DMS114 treated with DMSO at 0.1 percent for 48 hours (cell line): ENCODE measurements around the gene MUC2.

Experiments
- DNase-seq: peaks from one replicate; lab custom pipeline; 2025; ENCODE audit not compliant: unreplicated experiment; lab: John Stamatoyannopoulos, UW

MUC2 gene

DNA sequence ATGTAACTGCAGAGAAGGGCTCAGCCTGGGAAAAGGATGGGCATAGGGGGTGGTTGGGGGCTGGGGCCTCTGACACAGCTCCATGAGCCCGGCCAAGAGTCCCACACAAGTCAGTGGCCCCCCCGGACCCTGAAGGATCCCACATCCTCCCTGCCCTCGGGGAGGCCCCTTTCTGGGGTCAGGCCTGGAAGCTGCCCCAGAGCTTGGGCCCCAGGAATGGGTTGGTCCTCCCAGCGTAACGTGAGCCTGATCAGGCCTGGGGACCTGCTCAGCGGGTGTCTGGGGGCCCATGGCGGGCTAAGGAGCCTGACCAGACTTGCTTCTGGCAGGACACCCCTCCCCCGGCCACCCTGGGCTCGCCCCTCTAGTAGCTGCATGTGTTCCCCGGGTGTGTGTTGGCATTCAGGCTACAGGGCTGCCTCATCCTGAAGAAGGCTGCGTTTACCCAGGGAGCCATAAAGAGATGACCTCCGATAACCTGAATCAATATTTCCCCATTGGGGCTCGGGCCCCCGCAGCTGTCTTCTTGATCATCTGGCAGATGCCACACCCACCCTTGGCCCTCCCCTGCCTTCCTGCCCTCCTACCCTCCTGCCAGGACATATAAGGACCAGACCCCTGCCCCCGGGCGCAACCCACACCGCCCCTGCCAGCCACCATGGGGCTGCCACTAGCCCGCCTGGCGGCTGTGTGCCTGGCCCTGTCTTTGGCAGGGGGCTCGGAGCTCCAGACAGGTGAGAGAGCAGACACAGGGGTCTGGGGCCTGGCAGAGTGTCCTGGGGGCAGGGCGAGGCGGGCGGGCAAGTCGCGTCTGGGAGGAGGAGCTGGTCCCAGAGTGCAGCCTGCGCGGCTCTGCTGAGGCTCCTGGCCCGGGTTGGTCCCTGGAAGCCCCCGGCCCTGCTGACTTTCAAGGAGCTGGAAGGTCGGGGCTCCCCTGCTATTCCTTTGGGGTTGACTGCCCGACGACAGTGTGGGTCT, at the start of gene MUC2:
TSS of gene MUC2 (plus strand) at position 631 of the 978 bp plus-strand sequence.
- no peak for DNase-seq

DNA sequence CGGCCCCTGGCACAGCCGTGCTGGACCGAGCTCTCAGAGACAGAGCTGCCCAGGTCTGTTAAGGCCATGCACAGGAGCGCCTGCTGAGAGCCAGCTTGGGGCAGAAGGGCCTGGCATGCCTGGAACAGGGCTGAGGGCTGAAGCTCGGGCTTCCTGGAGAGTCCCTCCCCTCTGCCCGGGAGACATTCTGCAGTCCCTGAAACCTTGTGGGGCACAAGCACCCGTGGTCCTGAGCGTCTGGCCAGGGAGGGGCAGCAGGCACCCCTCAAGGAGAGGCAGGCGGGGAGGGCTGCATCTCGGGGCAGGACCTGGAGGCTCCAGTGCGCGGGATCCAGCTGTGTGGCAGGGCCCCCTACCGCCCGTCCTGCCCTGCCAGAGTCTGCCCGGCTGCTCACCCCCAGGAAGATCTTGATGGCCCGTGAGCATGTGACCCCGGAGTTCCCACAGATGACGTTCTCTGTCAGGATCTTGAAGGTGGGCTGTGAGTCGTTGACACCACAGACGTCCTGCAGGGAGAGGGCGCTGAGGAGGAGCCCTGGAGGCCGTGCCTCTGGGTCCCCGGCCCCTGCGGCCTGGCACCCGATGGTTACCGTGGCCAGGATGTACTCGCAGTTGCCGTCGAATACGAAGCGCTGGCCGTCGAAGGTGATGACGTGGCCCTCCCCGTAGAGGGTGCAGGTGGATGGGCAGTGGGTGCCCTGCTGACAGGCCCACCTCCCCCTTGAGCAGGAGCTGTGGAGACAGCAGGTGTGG, 49.1 kb upstream of the MUC2 start:
- no peak for DNase-seq

DNA sequence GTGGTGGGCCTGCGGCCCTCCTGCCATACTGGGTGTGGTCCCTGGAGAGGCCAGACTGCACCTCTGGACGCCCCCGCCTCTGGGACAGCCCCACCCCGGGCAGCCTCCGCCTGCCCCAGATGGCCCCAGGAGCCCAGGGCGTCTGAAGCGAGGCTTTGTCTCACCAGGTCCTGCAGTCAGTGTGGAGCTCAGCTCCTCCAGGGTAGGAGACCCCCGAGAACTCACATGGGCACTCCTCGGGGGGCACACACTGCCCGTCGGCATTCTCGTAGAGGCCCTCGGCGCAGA, 48.6 kb upstream of the MUC2 start:
- DNase-seq, result no peak

DNA sequence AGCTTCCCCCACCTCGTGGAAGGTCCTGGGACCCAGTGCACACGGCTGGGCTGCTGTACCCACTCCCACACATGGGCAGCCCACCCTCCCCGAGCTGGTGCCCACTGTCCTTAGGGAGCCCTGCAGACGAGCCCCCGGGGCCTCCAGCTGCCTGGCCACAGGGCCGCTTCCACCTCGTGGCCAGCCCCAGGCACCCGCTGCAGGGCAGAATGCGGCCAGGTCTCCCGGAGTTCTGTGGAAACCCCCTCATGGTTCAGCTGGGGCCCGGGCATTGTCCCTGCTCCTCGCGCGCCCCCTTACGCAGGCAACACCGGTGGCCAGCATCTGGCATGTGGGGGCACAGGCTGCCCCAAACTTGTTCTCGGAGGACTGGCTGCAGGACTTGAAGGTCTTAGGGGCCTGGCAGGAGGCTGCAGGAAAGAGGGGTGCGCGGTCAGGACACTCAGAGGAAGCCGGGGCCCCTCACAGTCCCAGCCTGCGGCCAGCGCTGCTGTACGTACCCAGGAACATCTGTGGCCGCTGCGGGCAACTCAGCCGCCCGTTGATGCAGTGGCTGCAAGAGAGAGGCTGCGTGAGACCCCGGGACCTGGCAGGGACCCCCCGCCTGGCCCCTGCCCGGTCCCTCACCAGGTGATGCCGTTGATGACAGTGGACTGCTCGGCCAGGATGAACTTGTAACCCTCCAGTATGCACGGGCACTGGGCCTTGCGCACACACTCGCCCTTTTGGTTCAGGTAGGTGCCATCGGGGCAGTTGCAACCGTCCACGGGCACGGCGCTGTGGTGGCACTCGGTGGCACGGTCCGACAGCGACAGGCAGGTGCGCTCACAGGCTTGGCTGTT, 47.8 kb upstream of the MUC2 start:
- no peak for DNase-seq

GRCh38 chr11:1027483-1028290, 47.0 kb upstream of the MUC2 start:
- no peak for DNase-seq

DNA sequence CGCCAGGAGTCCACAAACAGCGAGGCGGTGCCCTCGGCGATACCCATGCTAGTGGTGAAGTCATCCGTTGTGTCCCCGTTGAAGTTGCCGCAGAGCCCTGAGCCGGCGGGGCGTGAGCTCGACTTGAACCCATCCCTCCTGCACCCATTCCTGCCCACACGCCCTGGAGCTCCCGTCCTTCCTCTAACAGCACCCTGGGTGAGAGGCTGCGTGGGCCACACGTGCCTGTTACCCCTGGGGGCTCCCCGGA, 46.5 kb upstream of the MUC2 start:
- DNase-seq, result no peak

- DNase-seq, result no peak
Measured at GRCh38 chr11:1028616-1029015, 46.1 kb upstream of the MUC2 start.

DNA sequence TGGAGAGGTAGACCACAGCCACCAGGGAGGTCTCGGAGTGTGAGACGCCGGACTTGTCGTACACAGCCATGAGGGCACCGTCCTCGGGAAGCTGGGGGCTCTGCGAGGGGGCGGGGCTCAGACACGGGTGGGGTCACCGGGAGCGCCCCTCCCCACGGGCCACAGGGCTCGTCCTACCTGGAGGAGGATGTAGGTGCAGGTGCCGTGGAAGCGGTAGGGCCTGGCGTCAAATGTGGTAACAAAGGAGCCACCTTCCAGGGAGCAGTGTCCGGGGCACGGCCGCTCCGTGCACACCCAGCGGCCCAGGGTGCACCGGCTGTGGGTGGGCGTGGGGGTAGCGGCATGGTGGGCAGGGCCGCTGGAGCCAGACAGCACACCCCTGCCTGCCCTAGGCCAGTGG, 45.6 kb upstream of the MUC2 start:
- no peak for DNase-seq

DNA sequence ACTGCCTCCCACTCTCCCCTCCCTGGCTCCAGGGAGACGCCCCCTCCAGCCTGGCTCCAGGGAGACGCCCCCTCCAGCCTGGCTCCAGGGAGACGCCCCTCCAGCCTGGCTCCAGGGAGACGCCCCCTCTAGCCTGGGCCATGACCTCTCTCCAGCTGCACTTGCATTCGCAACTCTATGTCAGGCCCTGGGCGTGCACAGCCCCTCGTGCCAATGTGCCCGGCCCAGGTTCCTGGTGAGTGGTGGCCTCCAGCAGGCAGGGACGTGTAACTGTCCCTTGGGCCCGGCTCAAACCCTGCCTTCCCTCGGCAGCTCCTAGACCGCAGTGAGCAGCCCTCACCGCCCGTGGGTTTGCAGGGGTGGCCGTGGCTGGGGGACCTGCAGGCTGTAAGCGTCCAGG, 45.0 kb upstream of the MUC2 start:
- DNase-seq, result no peak

GRCh38 chr11:1030086-1030485, 44.6 kb upstream of the MUC2 start:
- DNase-seq, result no peak

DNA sequence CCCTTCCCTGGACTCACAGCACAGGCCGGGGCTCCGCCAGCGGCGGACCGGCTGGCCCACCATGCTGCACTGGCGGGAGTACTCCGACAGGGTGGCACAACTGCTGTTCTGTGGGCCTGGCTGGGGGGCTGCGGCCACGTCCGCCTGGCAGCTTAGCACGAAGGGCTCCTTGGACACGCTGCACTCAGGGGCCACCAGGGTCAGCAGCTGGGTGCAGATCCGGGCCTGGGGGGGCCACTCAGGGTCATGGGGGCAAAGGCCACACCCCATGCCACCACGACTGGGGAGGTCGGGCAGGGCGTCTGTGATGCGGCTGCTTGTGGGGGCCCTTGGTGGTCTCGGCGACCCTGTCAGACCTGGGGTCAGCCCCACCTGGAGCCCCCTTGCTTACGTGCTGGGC, 44.1 kb upstream of the MUC2 start:
- DNase-seq, result no peak

- DNase-seq, result no peak
Measured at GRCh38 chr11:1031121-1031899, 43.4 kb upstream of the MUC2 start.

DNA sequence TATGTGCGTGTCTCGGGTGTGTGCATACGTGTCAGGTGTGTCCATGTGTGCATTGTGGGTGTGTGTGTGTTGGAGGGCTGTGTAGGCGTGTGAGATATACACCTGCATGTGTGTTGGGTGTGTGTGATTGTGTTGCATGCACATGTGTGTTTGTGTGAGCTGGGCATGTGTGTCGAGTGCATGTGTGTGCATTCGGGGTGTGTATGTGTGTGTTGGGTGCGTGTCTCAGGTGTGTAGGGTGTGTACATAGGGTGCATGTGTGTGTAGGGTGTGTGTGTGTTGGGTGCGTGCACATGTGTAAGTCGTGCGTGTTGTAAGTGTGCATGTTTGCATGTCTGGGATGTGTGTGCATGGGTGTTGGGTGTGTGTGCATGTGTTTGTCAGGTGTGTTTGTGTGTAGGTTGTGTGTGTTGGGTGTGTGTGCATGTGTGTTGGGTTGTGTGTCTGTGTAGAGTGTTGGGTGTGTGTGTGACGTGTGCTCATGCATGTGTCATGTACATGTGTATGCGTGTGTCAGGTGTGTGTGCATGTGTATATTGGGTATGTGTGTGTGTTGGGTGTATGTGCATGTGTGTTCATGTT, 42.3 kb upstream of the MUC2 start:
- DNase-seq, result no peak

DNA sequence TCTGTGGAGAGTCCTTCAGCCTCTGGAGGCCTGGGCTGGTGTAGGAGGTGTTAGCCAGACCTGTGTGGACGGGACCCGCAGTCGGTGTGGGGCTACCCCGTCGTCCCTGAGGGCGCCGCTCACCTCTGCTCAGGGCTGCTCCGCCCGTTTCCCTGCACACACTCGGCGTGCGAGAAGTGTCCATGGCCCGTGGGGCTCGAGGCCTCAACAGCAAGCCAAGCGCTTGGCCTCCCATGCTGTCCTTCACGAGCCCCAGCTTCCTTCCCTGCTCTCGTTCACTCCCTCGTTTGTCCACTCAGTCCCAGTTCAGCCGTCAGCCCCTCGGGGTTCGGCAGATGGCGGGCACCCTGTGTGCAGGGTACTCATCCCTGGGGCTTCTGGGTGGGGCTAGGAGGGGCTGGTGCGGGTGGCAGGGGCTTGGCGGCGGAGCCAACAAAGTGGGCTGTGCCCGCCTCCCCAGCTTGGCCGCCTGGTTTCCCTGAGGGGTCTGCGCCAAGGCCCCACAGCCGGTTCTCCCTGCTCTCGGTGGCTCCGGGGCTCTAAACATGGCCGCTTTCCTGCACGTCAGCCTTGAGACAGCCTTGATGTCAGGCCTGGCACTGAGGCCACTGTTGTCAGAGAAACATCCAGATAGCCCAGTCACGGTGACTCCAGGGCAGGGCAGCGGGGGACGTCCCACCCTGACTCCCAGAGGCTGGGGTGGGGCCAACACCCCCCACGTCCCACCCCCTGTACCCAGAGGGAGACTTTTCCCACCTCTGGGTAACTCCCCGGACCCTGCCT, 41.5 kb upstream of the MUC2 start:
- no peak for DNase-seq

DNA sequence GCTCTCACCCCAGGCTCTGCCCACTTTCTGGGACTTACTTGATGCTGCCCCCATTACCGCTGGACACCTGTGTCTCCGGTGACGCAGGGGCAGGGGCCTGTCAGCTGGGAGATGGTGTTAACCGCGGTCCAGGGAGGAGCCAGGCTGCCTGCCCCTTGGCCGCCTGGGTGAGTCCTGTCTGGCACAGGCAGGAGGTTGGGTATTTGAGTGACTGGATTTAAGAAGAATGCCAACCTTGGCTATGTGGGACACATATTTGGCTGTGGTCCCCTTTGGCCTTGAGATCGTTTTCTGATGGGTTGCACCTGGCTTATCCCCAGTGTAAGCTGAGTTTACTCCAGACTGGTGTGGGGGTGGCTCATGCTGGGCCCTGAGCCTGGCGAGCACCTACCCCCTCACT, 40.7 kb upstream of the MUC2 start:
- DNase-seq, result no peak

DNA sequence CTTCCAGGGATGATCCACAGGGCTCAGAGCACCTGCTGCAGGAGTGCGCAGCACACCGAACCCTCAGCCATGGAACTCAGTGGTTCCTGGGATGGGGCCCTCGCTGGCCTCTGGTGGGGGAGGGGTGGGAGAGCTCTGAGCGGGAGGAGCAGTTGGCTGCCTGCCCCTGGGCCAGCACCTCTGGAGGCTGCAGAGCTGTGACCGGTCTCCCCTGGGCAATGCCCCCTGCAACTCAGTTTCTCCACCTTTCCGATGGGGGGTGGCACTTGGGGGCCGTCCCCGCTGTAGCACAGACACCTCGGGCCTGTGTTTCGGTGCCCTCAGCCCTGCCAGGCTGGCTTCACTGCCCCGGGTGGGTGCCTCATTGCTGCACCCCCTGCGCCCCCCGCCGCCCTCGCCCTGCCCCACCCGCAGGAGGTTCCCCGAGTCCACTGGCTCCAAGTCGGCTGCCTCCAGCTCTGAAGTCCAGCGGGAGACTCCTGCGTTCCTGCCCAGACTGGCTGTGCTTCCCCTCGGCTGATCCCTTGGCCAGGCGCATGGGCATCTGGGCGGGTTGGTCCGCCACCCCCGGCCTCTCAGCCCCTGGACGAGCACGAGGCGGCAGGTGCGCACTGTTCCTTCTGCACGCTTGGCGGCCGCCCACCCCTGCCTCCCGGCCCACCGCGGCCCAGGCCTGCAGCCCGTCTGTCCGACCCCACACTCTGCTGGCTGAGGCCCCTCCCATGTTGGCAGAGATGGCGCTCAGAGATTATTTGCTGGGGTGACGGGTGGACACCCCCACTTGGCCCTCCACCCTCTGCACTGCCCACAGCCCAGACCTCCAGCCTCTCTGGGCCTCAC, 40.0 kb upstream of the MUC2 start:
- no peak for DNase-seq

- no peak for DNase-seq
Measured at GRCh38 chr11:1035577-1036283, 38.9 kb upstream of the MUC2 start.
